Pancreas (tissue), 10 donors: Measurements from ENCODE around the gene OTUD3. TPM values are rescaled to one million over a fixed set of nuclear protein-coding genes. Genes with fewer than 3 reads are reported as not detected.
A peak's percentile ranks its signal among the peaks of the same experiment; 100 is the strongest.

ENCODE experiments used
- ATAC-seq, 4 donors: fragments of 200-7000 bp; cut with Tn5 transposase; one replicate each; pipeline versions ENCODE4 v1.8.0 to v1.9.1; 2020; ENCODE audit warnings: mild to moderate bottlenecking in 4 of 4, moderate library complexity in 4 of 4
- DNase-seq, 6 donors: peaks; one replicate each; pipeline ENCODE4 v3.0.0-alpha.2; 2020
- FAIRE-seq: peaks from 2 replicates; lab custom pipeline; 2012; peaks lifted over from hg19 to GRCh38; lab: Jason Lieb, UNC
- H3K27ac ChIP-seq, 4 donors: fragments of 200-600 bp; sonication (generic); 1 replicate in 3 of 4; 2 replicates in 1 of 4; pipeline versions ENCODE4 v1.5.0 to v1.8.0; 2020
- H3K27me3 ChIP-seq, 4 donors: fragments of 200-600 bp; one replicate each; pipeline ENCODE4 v1.8.0; 2021
- H3K36me3 ChIP-seq, 3 donors: fragments of 200-600 bp; sonication (generic) in 1 of 3; one replicate each; pipeline versions ENCODE4 v1.5.0 to v1.8.0; 2020 to 2021
- H3K4me1 ChIP-seq, 3 donors: fragments of 200-600 bp; one replicate each; pipeline ENCODE4 v1.8.0; 2021
- H3K4me3 ChIP-seq, 4 donors: fragments of 200-600 bp; sonication (generic) in 2 of 4; one replicate each; pipeline versions ENCODE4 v1.5.0 to v1.8.0; 2020 to 2021
- H3K9me3 ChIP-seq, 4 donors: fragments of 200-600 bp; one replicate each; pipeline ENCODE4 v1.8.0; 2021
- CTCF ChIP-seq, 4 donors: fragments of 200-600 bp; sonication (generic) in 3 of 4; IDR thresholded peaks; one replicate each; pipeline versions ENCODE4 v1.5.0 to v1.8.0; 2021; ENCODE audit warnings: antibody characterized with exemption in 4 of 4
- WGBS, 2 donors: extraction: QIAGEN DNeasy Blood & Tissue Kit; methylation state at CpG; one replicate each; pipeline ENCODE4 v1.1.7; 2013; 5-methylcytosine and 5-hydroxymethylcytosine counted together
- intact Hi-C, 3 donors: fragments of 100-400 bp; cut with DNase I; formaldehyde crosslinking; loops; one replicate each; pipeline versions ENCODE4 v1.11.1 to v1.14.2; 2022
- polyA plus RNA-seq, 2 donors: library from polyadenylated mRNA; stranded (reverse); fragments of 200-250 nt; gene quantifications; one replicate each; pipeline ENCODE4 v1.2.3, GENCODE V29; 2013
- total RNA-seq, 6 donors: library from RNA; stranded (reverse); fragmentation: NEBNext Ultra II Directional in 4 of 6; extraction: Animal tissue kit (Norgen Biotek cat#: 25700) in 4 of 6; gene quantifications; one replicate each; pipeline versions ENCODE4 v1.2.1 to v1.2.4, GENCODE V29; 2021 to 2023
- donor health status: healthy with polysubstance abuse.
- donor health status: DM: no; HTN: no; CAD: no; lungs with moderate emphysema.
- donor health status: DM: no; HTN: no; CAD: no.
- donor health status: control.
- donor health status: control.
- donor health status: Bipolar disorder and iron deficiency.
- donor health status: DM: yes; HTN: yes; CAD: no.
- donor health status: DM: no; HTN: no; CAD: no.
- donor health status: DM: no; HTN: no; CAD: no.
- donor health status: DM: yes; HTN: yes; CAD: no.

Gene OTUD3
- total and polyA plus RNA-seq, 8 donors = 2.0 to 4.1 (median 3.2) TPM

- TF ChIP-seq CTCF (IDR thresholded peaks at IDR 0.05) = no peak
- Histone ChIP-seq H3K4me1 (no peaks in the 10 kb centered on the region), H3K4me3 (no peak overlapping the region), H3K27me3 (no peaks in the 10 kb centered on the region), H3K36me3 (peaks cover 0 to 60% (median 14%) of the 10 kb centered on the region in 3 donors), H3K27ac (no peak overlapping the region), H3K9me3 (no peaks in the 10 kb centered on the region)
- no peak for DNase-seq
- intact Hi-C loops = no loop called here
- no peak for FAIRE-seq
- ATAC-seq = no peak
- 94 to 96% methylated on average over 13 of the region's 13 CpGs for WGBS, 2 donors
Observed at GRCh38 chr1:19907456-19907855, 25.3 kb downstream of the OTUD3 start.

- intact Hi-C loops = no loop called here
- no peak for TF ChIP-seq CTCF (IDR thresholded peaks at IDR 0.05)
Observed at GRCh38 chr1:19909392-19909791, 27.2 kb downstream of the OTUD3 start.

GRCh38 chr1:19909971-19910370 lies 27.8 kb downstream of the OTUD3 start:
- Histone ChIP-seq H3K9me3 (no peaks in the 10 kb centered on the region), H3K4me1 (no peaks in the 10 kb centered on the region), H3K4me3 (no peak overlapping the region), H3K27ac (no peak overlapping the region), H3K27me3 (no peaks in the 10 kb centered on the region), H3K36me3 (peaks cover 0 to 54% (median 10%) of the 10 kb centered on the region in 3 donors)
- WGBS, 2 donors = 83 to 89% methylated on average over 3 of the region's 3 CpGs
- DNase-seq = no peak
- TF ChIP-seq CTCF (IDR thresholded peaks at IDR 0.05) = no peak
- intact Hi-C loops = no loop called here
- no peak for ATAC-seq
- no peak for FAIRE-seq

More at GRCh38 chr1:19909392-19909791, 27.2 kb downstream of the OTUD3 start:
- Histone ChIP-seq H3K4me1 (no peaks in the 10 kb centered on the region), H3K36me3 (peaks cover 0 to 56% (median 11%) of the 10 kb centered on the region in 3 donors), H3K27ac (no peak overlapping the region), H3K9me3 (no peaks in the 10 kb centered on the region), H3K27me3 (no peaks in the 10 kb centered on the region), H3K4me3 (no peak overlapping the region)
- no peak for ATAC-seq
- 91 to 93% methylated on average over 5 of the region's 5 CpGs for WGBS, 2 donors
- no peak for DNase-seq
- no peak for FAIRE-seq

GRCh38 chr1:19910650-19911049 lies 28.5 kb downstream of the OTUD3 start:
- no peaks in the 10 kb centered on the region for H3K4me1 ChIP-seq
- H3K27me3 ChIP-seq = no peaks in the 10 kb centered on the region
- intact Hi-C loops = no loop called here
- ATAC-seq (no peak), DNase-seq (no peak), FAIRE-seq (no peak)
- H3K36me3 ChIP-seq = peaks cover 0 to 50% (median 10%) of the 10 kb centered on the region in 3 donors
- no peak overlapping the region for H3K27ac ChIP-seq
- H3K4me3 ChIP-seq = no peak overlapping the region
- WGBS, 2 donors = 86 to 92% methylated on average over 3 of the region's 3 CpGs
- no peak for TF ChIP-seq CTCF (IDR thresholded peaks at IDR 0.05)
- H3K9me3 ChIP-seq = no peaks in the 10 kb centered on the region

GRCh38 chr1:19918057-19918456 lies 35.9 kb downstream of the OTUD3 start:
- Histone ChIP-seq H3K4me1 (no peaks in the 10 kb centered on the region), H3K27me3 (no peaks in the 10 kb centered on the region), H3K27ac (no peak overlapping the region), H3K4me3 (no peak overlapping the region), H3K9me3 (no peaks in the 10 kb centered on the region), H3K36me3 (no peaks in the 10 kb centered on the region)
- WGBS, 2 donors = 4 to 17% methylated on average over 5 to 6 of the region's 6 CpGs
- FAIRE-seq (peak; percentile 20), ATAC-seq (peak; percentile 77 to 89 (median 83)), DNase-seq (peak; percentile 58 to 88 (median 76))
- intact Hi-C loops = no loop called here
- TF ChIP-seq CTCF (IDR thresholded peaks at IDR 0.05) = peak; percentile 66 to 83 (median 78)
